ENCODE results near the gene LHFPL4. TPM values are rescaled to one million over a fixed set of nuclear protein-coding genes. Genes with fewer than 3 reads are reported as not detected.

The LHFPL4 gene
- total RNA-seq, 1 experiment from 2014 or later, result not detected

DNA sequence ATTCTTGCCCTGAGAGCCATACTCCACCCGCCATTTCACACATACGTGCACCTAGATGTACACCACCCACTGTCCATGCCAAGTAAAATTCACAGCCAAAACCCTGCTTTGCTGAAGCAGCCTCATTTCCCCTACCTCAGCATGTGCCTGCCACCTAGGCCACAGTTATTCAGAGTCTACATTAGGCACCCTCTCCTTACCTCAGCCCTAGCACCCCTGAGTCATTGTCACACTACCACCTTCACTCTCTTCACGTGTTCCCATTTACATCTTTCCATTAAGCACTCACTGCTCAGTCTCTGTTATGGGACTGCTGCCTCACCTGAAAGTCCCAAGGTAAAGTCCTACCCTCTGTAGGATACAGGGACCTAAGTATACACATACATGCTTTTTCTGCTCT, 86.2 kb downstream of the LHFPL4 start:
- H3K27ac ChIP-seq, result no peak overlapping the region
- peaks cover 66% of the 10 kb centered on the region for H3K36me3 ChIP-seq (ENCODE audit: low read depth)
- peaks cover 13% of the 10 kb centered on the region; the same call in 1 of the 2 replicates for H3K79me2 ChIP-seq (ENCODE audit: low read depth)
- peaks cover 61% of the 10 kb centered on the region for H4K20me1 ChIP-seq (ENCODE audit: insufficient read depth)
- H3K9me3 ChIP-seq (ENCODE audit: insufficient read depth, low read depth), result no peaks in the 10 kb centered on the region
- TF ChIP-seq CTCF (conservative IDR thresholded peaks at IDR 0.05), result no peak
- no peak for TF ChIP-seq EZH2 (IDR thresholded peaks at IDR 0.05; ENCODE audit: low read depth)
- peaks cover 24% of the 10 kb centered on the region; the same call in 1 of the 2 replicates for H3F3A ChIP-seq (ENCODE audit: insufficient read depth, low read depth)
- no peaks in the 10 kb centered on the region for H3K27me3 ChIP-seq (ENCODE audit: insufficient read depth, low read depth)
- BruUV-seq (replicated peaks), result no TSS peak
- ChIA-PET POLR2A (ENCODE audit: unreplicated experiment) (no interaction called here), CTCF (no interaction called here)
- DNase-seq, result no peak
- H3K4me3 ChIP-seq, result no peak overlapping the region
- intact Hi-C loops (cut with micrococcal nuclease; ENCODE audit: unreplicated experiment), result loop anchor here (5.0 kb wide), 1 partner anchor 35 kb away; no protein-coding TSS in a partner anchor
- H2AFZ ChIP-seq, result no peak overlapping the region
- H3K4me2 ChIP-seq, result no peak overlapping the region
- no peaks in the 10 kb centered on the region for H3K9me2 ChIP-seq (ENCODE audit: insufficient read depth)
- H3K4me1 ChIP-seq (replicated peaks; ENCODE audit: insufficient read depth), result no peaks in the 10 kb centered on the region

- H3K36me3 ChIP-seq (ENCODE audit: low read depth), result peaks cover 52% of the 10 kb centered on the region
- no peaks in the 10 kb centered on the region for H3K27me3 ChIP-seq (ENCODE audit: insufficient read depth, low read depth)
- no peaks in the 10 kb centered on the region for H3K4me1 ChIP-seq (replicated peaks; ENCODE audit: insufficient read depth)
- ChIA-PET POLR2A (ENCODE audit: unreplicated experiment) (interaction anchor here (0.6 kb wide), 1 partner anchor 18 kb away, joined by 7 read pairs; no protein-coding TSS in a partner anchor), CTCF (no interaction called here)
- H3K4me2 ChIP-seq, result no peak overlapping the region
- no peak for DNase-seq
- H3K79me2 ChIP-seq (ENCODE audit: low read depth), result 0 out of 2 replicates have a peak, but pooled peaks cover 11% of the 10 kb centered on the region
- H3K9me2 ChIP-seq (ENCODE audit: insufficient read depth), result no peaks in the 10 kb centered on the region
- intact Hi-C loops (cut with micrococcal nuclease; ENCODE audit: unreplicated experiment), result no loop called here
- no peak overlapping the region for H2AFZ ChIP-seq
- H3K27ac ChIP-seq, result no peak overlapping the region
- peaks cover 81% of the 10 kb centered on the region for H4K20me1 ChIP-seq (ENCODE audit: insufficient read depth)
- no peaks in the 10 kb centered on the region for H3K9me3 ChIP-seq (ENCODE audit: insufficient read depth, low read depth)
- H3K4me3 ChIP-seq, result no peak overlapping the region
- BruUV-seq (replicated peaks), result no TSS peak
- H3F3A ChIP-seq (ENCODE audit: insufficient read depth, low read depth), result peaks cover 73% of the 10 kb centered on the region
- no peak for TF ChIP-seq EZH2 (IDR thresholded peaks at IDR 0.05; ENCODE audit: low read depth)
- no peak for TF ChIP-seq CTCF (conservative IDR thresholded peaks at IDR 0.05)
Observed at GRCh38 chr3:9455596-9456131, 98.0 kb downstream of the LHFPL4 start.

DNA sequence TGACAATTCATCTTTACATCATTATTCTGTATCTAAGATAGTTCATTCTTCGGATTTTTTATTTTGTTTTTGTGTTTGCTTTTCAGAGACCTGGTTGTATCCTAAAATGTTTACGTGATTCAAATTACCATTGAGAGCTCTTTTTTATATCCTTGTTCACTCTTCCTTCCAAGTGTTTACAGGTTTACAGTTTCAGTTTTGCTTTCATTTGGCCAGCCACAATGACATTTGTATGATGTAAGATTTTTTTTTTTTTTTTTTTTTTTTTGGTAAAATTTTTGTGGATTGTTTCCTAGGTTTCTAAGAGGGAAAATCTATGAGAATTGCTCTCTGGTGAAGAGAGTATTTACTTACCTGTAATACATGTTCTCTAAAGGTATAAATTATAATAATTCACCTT, 101.2 kb downstream of the LHFPL4 start:
- Histone ChIP-seq H3K4me1 (replicated peaks; ENCODE audit: insufficient read depth) (no peaks in the 10 kb centered on the region), H4K20me1 (ENCODE audit: insufficient read depth) (peaks cover 86% of the 10 kb centered on the region), H3K9me2 (ENCODE audit: insufficient read depth) (no peaks in the 10 kb centered on the region), H3K27me3 (ENCODE audit: insufficient read depth, low read depth) (no peaks in the 10 kb centered on the region), H3K4me3 (no peak overlapping the region), H3K79me2 (ENCODE audit: low read depth) (peaks cover 23% of the 10 kb centered on the region; the same call in 1 of the 2 replicates), H3K9me3 (ENCODE audit: insufficient read depth, low read depth) (no peaks in the 10 kb centered on the region), H3K36me3 (ENCODE audit: low read depth) (peaks cover 74% of the 10 kb centered on the region), H2AFZ (no peak overlapping the region), H3F3A (ENCODE audit: insufficient read depth, low read depth) (peaks cover 71% of the 10 kb centered on the region), H3K4me2 (no peak overlapping the region), H3K27ac (0 out of 2 replicates have a peak overlapping the region, but pooled peaks have one; percentile 18)
- POLR2A ChIA-PET (ENCODE audit: unreplicated experiment), result interaction anchor here (0.6 kb wide), 1 partner anchor 564 kb away, joined by 3 read pairs; no protein-coding TSS in a partner anchor
- no peak for DNase-seq
- CTCF ChIA-PET, result no interaction called here
- BruUV-seq (replicated peaks), result no TSS peak
- TF ChIP-seq CTCF (conservative IDR thresholded peaks at IDR 0.05) (no peak), EZH2 (IDR thresholded peaks at IDR 0.05; ENCODE audit: low read depth) (no peak)
- intact Hi-C loops (cut with micrococcal nuclease; ENCODE audit: unreplicated experiment), result no loop called here

Data from PC-9 (cell line).